ENCODE data around the gene HEXIM1.

DNA sequence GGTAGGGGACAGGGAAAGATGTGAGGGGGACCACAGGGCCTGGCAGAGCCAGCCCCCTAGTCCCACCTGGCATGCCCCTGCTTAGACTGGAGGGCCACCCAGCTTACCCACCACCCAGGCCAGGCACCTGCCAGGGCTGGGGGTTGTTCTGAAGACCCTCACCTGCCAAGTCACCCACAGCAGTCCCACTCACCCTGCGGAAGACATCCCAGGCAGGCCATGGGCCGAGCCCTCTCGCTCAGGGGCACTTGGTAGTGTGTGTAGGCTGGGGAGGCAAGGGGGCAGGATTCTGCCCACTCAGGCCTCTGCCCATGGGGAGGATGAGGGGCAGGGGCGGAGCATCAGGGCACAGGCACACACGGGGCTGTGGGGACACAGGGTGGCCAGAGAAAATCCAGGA lies 19.9 kb upstream of the HEXIM1 start:
- TF ChIP-seq, protein P1, sequence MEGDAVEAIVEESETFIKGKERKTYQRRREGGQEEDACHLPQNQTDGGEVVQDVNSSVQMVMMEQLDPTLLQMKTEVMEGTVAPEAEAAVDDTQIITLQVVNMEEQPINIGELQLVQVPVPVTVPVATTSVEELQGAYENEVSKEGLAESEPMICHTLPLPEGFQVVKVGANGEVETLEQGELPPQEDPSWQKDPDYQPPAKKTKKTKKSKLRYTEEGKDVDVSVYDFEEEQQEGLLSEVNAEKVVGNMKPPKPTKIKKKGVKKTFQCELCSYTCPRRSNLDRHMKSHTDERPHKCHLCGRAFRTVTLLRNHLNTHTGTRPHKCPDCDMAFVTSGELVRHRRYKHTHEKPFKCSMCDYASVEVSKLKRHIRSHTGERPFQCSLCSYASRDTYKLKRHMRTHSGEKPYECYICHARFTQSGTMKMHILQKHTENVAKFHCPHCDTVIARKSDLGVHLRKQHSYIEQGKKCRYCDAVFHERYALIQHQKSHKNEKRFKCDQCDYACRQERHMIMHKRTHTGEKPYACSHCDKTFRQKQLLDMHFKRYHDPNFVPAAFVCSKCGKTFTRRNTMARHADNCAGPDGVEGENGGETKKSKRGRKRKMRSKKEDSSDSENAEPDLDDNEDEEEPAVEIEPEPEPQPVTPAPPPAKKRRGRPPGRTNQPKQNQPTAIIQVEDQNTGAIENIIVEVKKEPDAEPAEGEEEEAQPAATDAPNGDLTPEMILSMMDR (IDR thresholded peaks at IDR 0.05), result no peak
- no peak for TF ChIP-seq POLR2A (IDR thresholded peaks at IDR 0.05)
- TF ChIP-seq POLR2AphosphoS5 (IDR thresholded peaks at IDR 0.05), result no peak
- TF ChIP-seq EP300 (IDR thresholded peaks at IDR 0.05), result no peak
